Activated CD8-positive, alpha-beta memory T cell treated with anti-CD3 and anti-CD28 coated beads, Interleukin-2, amount 50 U/mL, for 24 hours (primary cell): Measurements from ENCODE around the gene GUCY2D.
"Not testable (repeated sequence)": the region's sequence is repeated elsewhere in the genome, so short reads cannot be mapped to it uniquely, and the experiment has no call there.

Experiments
- DNase-seq: peaks from one replicate; pipeline ENCODE4 v3.0.0-alpha.2; 2020; ENCODE audit errors: extremely low read depth

Gene GUCY2D

DNA sequence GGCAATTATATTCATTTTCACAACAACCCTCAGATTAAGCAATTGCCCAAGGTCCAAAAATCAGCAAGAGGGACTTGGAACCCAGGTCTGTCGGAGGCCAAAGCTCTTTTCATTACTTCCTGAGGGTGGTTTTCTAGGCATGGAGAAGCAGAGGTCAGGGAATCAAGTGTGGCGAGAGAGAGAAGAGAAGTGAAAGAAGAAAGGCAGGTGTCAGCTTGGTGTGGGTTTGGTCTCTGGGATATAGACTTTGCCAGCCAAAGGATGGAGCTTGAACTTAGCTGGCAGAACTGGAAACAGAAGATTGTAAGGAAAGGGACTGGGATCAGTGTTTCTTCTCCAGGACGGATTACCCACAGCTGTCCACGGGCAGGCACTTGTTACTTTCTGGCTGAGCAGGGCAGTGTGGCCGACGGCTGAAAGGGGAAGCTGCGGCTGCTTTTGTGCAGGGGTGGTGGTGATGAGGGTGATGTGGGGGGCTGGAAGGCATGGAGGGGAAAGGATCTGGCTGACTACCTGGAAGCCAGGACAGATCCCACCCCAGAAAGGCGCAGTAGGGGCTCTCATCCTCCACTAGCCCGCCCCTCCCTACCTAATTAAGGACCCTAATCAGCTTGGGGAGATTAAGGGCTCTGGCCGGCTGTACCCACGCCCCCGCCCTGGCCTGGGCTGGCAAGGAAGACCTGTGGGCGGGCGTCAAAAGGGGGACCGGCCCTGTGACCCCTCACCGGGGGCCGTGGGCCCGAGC, at the start of gene GUCY2D:
TSS of gene GUCY2D (plus strand) at position 640 of the 745 bp plus-strand sequence. CDS start 433 bp downstream, outside the sequence.
- DNase-seq, result no peak

DNA sequence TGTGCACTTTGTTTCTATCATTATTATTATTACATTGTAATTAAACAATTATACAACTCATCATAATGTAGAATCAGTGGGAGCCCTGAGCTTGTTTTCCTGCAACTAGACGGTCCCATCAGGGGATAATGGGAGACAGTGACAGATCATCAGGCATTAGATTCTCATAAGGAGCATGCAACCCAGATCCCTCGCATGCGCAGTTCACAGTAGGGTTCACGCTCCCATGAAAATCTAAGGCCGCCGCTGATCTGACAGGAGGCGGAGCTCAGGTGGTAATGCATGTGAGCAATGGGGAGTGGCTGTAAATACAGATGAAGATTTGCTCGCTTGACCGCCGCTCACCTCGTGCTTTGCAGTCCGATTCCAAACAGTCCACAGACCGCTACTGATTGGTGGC, 49.1 kb upstream of the GUCY2D start:
- not testable (repeated sequence) for DNase-seq

DNA sequence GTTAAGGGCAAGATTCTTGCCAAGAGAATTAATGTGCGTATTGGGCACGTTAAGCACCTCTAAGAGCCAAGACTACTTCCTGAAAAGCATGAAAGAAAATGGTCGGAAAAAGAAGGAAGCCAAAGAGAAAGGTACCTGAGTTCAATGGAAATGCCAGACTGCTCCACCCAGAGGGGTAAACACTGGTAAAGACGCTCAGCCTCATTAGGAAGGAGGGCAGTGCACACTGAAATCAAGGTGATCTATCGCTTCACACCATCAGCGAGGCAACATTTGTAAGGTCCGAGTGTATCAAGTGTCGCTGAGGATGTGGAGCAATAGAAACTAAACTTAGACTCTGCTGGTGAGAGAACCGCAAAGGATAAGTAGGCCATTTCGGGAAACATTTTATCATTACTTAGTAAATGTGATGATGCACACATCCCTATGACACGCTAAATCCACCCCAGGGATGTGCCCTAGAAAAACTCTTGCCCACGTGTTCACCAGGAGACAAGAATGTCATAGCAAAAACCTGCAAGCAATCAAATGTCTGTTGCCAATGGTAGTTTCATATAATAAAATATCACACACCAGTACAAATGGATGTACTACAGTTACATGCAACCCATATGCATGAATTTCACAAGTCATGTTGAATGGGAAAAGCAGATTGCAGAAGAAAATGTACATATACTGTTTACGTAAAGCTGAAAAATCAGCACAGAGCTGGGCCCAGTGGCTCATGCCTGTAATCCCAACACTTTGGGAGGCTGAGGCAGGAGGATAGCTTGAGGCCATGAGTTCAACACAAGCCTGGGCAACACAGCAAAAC, 46.8 kb upstream of the GUCY2D start:
- no peak for DNase-seq

- DNase-seq, result no peak
Measured at GRCh38 chr17:7956228-7956965, 46.0 kb upstream of the GUCY2D start.

DNA sequence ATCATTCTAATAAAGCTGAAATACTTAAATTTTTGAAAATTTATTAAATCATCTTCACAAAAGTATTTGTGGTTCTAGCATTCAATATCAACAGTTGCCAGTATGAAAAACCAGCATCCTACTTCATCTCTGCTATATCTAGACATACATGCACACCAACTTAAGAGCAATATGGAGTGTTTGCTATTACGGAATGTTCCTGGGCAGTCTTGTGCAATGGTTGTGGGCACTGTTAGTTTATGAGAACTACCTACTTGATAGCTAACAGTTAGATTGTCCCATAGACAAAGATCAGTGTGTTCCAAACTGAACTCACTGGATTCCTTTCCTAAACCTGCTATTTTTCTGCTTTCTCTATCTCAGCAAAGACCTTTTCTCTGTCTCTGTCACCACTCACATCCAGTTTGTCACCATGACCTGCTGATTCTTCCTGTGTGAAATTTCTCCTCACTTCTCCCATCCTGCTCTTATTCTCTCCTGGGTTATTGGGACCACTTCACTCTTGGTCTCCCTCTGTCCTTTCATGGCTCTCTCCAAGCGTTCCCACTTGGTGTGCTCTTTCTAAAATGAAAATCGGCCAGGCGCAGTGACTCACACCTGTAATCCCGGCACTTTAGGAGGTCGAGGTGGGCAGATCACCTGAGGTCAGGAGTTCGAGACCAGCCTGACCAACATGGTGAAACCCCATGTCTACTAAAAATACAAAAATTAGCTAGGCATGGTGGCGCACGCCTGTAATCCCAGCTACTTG, 42.7 kb upstream of the GUCY2D start:
- no peak for DNase-seq

- no peak for DNase-seq
Measured at GRCh38 chr17:7961421-7961820, 41.0 kb upstream of the GUCY2D start.

DNA sequence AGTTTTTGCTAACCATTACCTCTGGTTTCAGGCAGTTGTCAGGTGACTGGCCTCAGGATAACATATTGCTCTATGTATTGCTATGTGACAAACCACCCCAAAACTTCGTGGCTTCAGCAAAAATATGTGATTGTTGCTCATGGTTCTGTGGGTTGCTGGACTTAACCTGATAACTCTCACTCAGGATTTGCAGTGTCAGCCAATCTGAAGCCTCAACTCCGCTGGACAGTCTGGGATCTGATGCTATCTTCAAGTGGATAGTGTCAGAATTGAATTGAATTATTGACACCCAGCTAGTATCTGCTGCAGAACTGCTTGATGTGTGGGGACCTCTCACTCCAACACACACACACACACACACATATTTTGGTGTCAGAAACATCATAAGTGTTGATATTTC, 34.7 kb upstream of the GUCY2D start:
- no peak for DNase-seq

GRCh38 chr17:7969433-7969832, 33.0 kb upstream of the GUCY2D start:
- no peak for DNase-seq

DNA sequence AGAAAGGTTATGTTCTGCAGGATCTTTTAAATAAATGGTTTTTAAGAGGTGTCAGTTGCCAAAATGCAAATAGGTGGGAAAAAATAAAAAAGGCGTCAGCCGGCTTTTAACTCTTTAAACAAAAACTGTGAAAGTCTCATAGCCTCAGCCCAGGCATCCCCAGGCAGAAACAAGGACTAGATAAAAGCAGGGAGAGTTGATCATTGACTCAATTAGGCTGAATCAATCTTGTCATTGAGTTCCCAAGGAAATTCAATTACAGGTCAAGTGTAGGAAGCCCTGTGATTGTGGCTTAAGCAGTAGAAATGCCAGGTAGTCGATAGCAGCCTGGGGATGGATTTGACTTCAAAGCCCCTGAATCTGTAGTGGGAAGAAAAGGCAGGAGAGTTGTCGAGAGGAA, 30.8 kb upstream of the GUCY2D start:
- DNase-seq, result no peak

DNA sequence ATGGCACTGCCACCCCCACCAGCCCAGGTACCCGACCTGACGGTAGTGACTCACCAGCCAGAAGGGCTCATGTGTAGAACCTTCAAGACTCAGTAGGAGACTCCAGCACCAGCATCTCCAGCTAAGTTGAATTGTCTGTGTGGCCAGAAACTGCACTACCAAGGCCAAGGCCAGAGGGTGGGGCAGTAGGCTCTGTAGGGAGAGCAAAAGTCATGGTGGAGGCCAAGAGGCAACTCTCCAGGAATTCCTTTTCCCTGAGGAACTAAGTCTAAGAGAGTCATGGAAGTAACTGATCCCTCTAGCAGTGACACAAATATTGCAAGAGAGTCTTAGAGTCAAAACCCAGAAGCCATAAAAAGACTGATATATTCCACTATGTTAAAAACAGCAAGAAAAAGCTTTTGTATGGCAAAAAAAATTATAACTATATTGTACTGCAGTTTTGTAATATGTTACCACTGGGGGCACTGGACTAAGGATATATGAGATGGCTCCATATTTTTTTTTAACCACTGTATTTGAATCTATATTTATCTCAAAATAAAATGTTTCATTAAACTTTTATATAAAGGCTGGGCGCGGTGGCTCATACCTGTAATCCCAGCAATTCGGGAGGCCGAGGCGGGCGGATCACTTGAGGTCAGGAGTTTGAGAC, 30.2 kb upstream of the GUCY2D start:
- no peak for DNase-seq

DNA sequence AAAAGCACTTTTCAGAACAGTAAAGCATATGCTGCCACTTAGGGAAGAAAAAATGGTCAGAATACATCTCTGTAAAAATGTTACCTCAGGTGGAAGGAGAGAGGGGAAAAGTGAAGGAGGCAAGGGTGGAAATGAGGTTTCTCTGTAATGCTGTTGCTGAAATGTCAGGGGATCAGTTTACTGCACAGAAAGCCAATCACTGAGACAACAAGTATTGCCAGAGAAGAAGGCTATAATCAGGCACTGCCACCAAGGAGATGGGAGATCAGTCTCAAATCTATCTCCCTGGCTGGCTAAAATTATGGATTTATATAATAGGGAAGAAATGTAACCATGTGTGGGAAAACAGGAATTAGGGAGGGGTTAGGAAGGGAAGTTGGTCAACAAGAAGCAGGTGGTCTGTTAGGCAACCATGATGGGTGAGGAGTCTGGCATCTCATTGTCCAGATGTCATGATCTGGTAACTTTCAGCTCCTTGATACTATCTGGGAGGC, 27.7 kb upstream of the GUCY2D start:
- DNase-seq, result no peak

DNA sequence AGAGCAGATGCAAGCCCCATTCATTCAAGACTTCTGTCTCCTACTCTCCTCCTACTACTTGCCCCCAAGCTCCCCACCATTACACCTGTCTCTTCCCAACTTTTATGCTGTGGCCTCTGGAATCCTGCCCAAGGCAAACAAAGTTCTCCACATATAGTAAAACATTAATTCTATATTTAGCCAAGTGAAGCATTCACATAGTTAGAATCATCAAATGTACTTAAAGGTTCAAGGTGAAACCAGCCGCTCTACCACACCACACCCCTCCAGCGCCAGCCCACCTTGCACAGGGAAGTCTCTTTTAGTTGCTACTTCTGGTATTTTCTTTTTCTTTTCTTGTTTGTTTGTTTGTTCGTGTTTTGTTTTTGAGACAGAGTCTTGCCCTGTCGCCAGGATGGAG, 25.4 kb upstream of the GUCY2D start:
- DNase-seq, result no peak

DNA sequence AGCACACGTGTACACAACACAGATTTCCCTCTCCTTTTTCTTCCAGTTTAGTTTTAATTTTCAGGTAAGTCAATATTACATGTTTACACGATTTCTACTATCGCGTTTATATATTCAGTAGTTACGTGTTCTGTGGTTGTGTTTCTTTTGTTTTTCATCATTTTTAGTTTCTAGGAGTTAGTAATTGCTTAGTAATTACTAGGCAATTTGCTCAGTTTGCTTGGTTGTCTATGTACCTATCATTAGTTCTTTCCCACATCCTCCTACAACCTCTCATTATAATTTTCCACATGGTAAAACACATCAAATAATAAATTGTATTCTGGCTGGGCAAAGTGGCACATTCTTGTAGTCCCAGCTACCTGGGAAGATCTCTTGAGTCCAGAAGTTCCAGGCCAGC, 24.6 kb upstream of the GUCY2D start:
- no peak for DNase-seq

GRCh38 chr17:7982173-7982572, 20.2 kb upstream of the GUCY2D start:
- no peak for DNase-seq

DNA sequence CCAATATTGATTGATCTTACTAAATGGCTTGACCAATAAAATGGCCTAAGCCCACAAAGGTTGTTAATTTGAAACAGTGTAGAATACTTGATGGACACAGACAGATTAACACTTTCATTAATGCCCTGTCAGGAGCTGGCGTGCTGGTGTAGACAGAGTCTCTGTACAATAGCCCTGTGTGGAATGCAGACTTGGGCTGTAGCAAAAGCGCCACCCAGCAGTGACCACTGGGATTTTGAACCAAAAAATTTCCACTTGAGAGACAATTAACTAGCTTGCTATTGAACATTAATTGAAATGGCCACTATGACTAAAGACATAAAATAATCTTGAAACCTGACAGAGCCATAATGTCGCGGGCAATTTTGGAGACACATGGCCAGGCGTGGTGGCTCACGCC, 19.7 kb upstream of the GUCY2D start:
- no peak for DNase-seq

GRCh38 chr17:7984904-7985303, 17.5 kb upstream of the GUCY2D start:
- no peak for DNase-seq

- DNase-seq, result no peak
Measured at GRCh38 chr17:7987112-7987893, 15.1 kb upstream of the GUCY2D start.

- DNase-seq, result no peak
Measured at GRCh38 chr17:7988750-7989178, 13.7 kb upstream of the GUCY2D start.

DNA sequence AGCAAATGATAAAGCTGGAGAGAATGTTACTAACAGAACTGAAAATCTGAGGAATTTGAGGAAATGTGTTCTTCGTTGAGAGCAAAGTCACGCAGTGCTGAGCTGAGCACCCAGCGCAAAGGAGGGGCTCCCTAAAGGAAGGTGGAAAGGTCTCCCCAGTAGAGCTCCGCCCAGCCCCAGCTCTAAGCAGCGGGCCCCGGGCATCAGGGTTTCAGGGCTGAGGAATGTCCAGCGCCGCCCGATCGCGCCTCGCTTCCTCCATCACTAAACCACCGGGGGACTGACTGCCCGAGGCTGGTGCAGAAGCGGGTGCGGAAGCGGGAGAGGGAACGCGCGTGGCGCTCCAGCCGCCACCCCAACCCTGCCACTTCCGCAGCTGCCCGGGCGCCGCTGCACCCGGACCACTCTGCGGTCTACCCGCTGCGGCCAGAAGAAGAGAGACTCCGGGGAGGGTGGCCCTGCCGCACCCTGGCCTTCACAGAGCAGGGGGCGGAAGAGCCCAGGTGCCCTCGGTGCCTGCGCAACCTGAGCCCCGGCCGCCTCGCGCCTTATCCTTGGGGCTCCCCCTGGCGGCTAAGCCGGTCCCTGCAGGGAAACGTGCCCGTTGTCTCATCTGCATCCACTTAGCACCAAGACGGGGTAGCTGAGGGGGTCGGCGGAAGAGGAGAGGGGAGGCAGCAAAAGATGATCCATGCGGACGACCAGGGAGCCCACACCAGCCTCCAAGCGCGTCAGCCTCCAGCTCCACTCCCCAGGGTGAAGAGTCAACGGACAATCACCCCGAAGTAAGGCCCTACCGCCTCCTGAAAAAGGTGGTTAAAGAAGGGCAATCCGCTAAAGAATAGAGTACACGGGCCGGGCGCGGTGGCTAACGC, 12.4 kb upstream of the GUCY2D start:
- DNase-seq, result peak; percentile 79
